Aorta (tissue), 5 donors: Measurements from ENCODE around the gene PRCP. TPM values are rescaled to one million over a fixed set of nuclear protein-coding genes. Genes with fewer than 3 reads are reported as not detected.
"Not testable (repeated sequence)": the region's sequence is repeated elsewhere in the genome, so short reads cannot be mapped to it uniquely, and the experiment has no call there.

Experiments used
- ATAC-seq: fragments of 200-7000 bp; cut with Tn5 transposase; one replicate; pipeline ENCODE4 v1.9.1; 2022; ENCODE audit warnings: moderate library complexity; ENCODE audit not compliant: low FRiP score
- DNase-seq, 2 donors: peaks; one replicate each; pipeline ENCODE4 v3.0.0-alpha.2; 2020
- H3K27ac ChIP-seq, 2 donors: one replicate each; pipeline ENCODE4 v1.5.1; 2013; ENCODE audit warnings: low read length in 2 of 2, mild to moderate bottlenecking in 2 of 2, moderate library complexity in 2 of 2, control low read depth in 1 of 2, inconsistent platforms in 1 of 2, low read depth in 1 of 2
- H3K27me3 ChIP-seq, 2 donors: one replicate each; pipeline ENCODE4 v1.6.1; 2013; ENCODE audit warnings: control low read depth in 1 of 2, low read length in 1 of 2, mild to moderate bottlenecking in 1 of 2, moderate library complexity in 1 of 2; ENCODE audit not compliant: insufficient read depth in 2 of 2, control insufficient read depth in 1 of 2
- H3K36me3 ChIP-seq, 2 donors: one replicate each; pipeline ENCODE4 v1.6.1; 2013; ENCODE audit warnings: control low read depth in 1 of 2, low read length in 1 of 2, mild to moderate bottlenecking in 1 of 2; ENCODE audit not compliant: insufficient read depth in 2 of 2, control insufficient read depth in 1 of 2
- H3K4me1 ChIP-seq, 2 donors: one replicate each; pipeline ENCODE4 v1.6.1; 2013; ENCODE audit warnings: low read length in 2 of 2, control low read depth in 1 of 2, mild to moderate bottlenecking in 1 of 2, moderate library complexity in 1 of 2; ENCODE audit not compliant: insufficient read depth in 2 of 2, control insufficient read depth in 1 of 2
- H3K4me3 ChIP-seq, 2 donors: one replicate each; pipeline ENCODE4 v1.5.1; 2013; ENCODE audit warnings: low read length in 2 of 2, control low read depth in 1 of 2, mild to moderate bottlenecking in 1 of 2
- H3K9me3 ChIP-seq: one replicate; pipeline ENCODE4 v1.6.1; 2013; ENCODE audit warnings: mild to moderate bottlenecking, low read length; ENCODE audit not compliant: control insufficient read depth
- WGBS, 2 donors: extraction: QIAGEN DNeasy Blood & Tissue Kit; methylation state at CpG; one replicate each; pipeline ENCODE4 v1.1.7; 2013; 5-methylcytosine and 5-hydroxymethylcytosine counted together
- intact Hi-C, 2 donors: fragments of 100-400 bp; cut with DNase I; formaldehyde crosslinking; loops; one replicate each; pipeline versions ENCODE4 v1.14.2 to v1.15.0; 2022
- polyA plus RNA-seq, 2 donors: library from polyadenylated mRNA; stranded (reverse); fragments of 200-250 nt; gene quantifications; one replicate each; pipeline ENCODE4 v1.2.3, GENCODE V29; 2013
- total RNA-seq, 2 donors: library from RNA; stranded (reverse); fragmentation: NEBNext Ultra II Directional; extraction: Animal tissue kit (Norgen Biotek cat#: 25700); gene quantifications; one replicate each; pipeline ENCODE4 v1.2.1, GENCODE V29; 2021
- donor health status: healthy with polysubstance abuse.
- donor health status: Bipolar disorder and iron deficiency.
- donor health status: DM: no; HTN: no; CAD: no.
- donor health status: DM: no; HTN: no; CAD: no.
- donor health status: DM: yes; HTN: yes; CAD: no.

Gene PRCP
- total and polyA plus RNA-seq, 4 donors: 26.2 to 183 (median 66.3) TPM

GRCh38 chr11:82920227-82920626, 20.0 kb upstream of the PRCP start:
- H3K27me3 ChIP-seq, H3K9me3 ChIP-seq, H3K4me3 ChIP-seq, H3K36me3 ChIP-seq, H3K27ac ChIP-seq, DNase-seq, H3K4me1 ChIP-seq, intact Hi-C loops, ATAC-seq: not testable (repeated sequence)
- 80 to 90% methylated on average over 3 of the region's 3 CpGs for WGBS, 2 donors

- ATAC-seq, H3K27me3 ChIP-seq, H3K36me3 ChIP-seq, intact Hi-C loops, H3K9me3 ChIP-seq, DNase-seq, H3K27ac ChIP-seq, H3K4me3 ChIP-seq, H3K4me1 ChIP-seq: not testable (repeated sequence)
- WGBS, 2 donors: 97 to 98% methylated on average over 10 of the region's 10 CpGs
Observed at GRCh38 chr11:82919786-82920185, 19.6 kb upstream of the PRCP start.

- 38 to 43% methylated on average over 7 of the region's 7 CpGs for WGBS, 2 donors
- intact Hi-C loops: loop anchor here (10.0 kb wide), 7 partner anchors 76 to 916 kb away; partner anchors contain the start of genes ANKRD42 (in 1 of the 2), CCDC90B (in 1 of the 2) and RAB30 (in 1 of the 2)
- Histone ChIP-seq H3K4me1 (no peaks in the 10 kb centered on the region), H3K36me3 (no peaks in the 10 kb centered on the region), H3K4me3 (no peak overlapping the region), H3K27me3 (no peaks in the 10 kb centered on the region), H3K27ac (no peak overlapping the region), H3K9me3 (no peaks in the 10 kb centered on the region)
- DNase-seq: no peak
- no peak for ATAC-seq
Observed at GRCh38 chr11:82909015-82909640, 8.9 kb upstream of the PRCP start.

GRCh38 chr11:82908311-82908710, 8.1 kb upstream of the PRCP start:
- Histone ChIP-seq H3K27ac (no peak overlapping the region), H3K27me3 (no peaks in the 10 kb centered on the region), H3K4me3 (no peak overlapping the region), H3K4me1 (no peaks in the 10 kb centered on the region), H3K9me3 (no peaks in the 10 kb centered on the region), H3K36me3 (no peaks in the 10 kb centered on the region)
- intact Hi-C loops: loop anchor here (10.0 kb wide), 7 partner anchors 76 to 916 kb away; partner anchors contain the start of genes ANKRD42 (in 1 of the 2), CCDC90B (in 1 of the 2) and RAB30 (in 1 of the 2)
- DNase-seq: no peak
- no peak for ATAC-seq

- WGBS, 2 donors: 94 to 97% methylated on average over 5 of the region's 5 CpGs
- intact Hi-C loops: loop anchor here (10.0 kb wide), 7 partner anchors 77 to 917 kb away; partner anchors contain the start of genes ANKRD42 (in 1 of the 2), CCDC90B (in 1 of the 2) and RAB30 (in 1 of the 2)
- no peak overlapping the region for H3K27ac ChIP-seq
- DNase-seq: no peak
- H3K27me3 ChIP-seq: no peaks in the 10 kb centered on the region
- ATAC-seq: no peak
- no peaks in the 10 kb centered on the region for H3K4me1 ChIP-seq
- H3K36me3 ChIP-seq: no peaks in the 10 kb centered on the region
- no peaks in the 10 kb centered on the region for H3K9me3 ChIP-seq
- no peak overlapping the region for H3K4me3 ChIP-seq
Observed at GRCh38 chr11:82907371-82907770, 7.1 kb upstream of the PRCP start.

GRCh38 chr11:82906931-82907330, 6.7 kb upstream of the PRCP start:
- H3K27ac ChIP-seq: no peak overlapping the region
- peaks cover 0 to 2% of the 10 kb centered on the region in 2 donors for H3K4me1 ChIP-seq
- ATAC-seq (no peak), DNase-seq (no peak)
- WGBS, 2 donors: 14 to 15% methylated on average over 2 of the region's 2 CpGs
- H3K4me3 ChIP-seq: no peak overlapping the region
- H3K36me3 ChIP-seq: no peaks in the 10 kb centered on the region
- H3K9me3 ChIP-seq: no peaks in the 10 kb centered on the region
- intact Hi-C loops: loop anchor here (10.0 kb wide), 7 partner anchors 78 to 918 kb away; partner anchors contain the start of genes ANKRD42 (in 1 of the 2), CCDC90B (in 1 of the 2) and RAB30 (in 1 of the 2)
- H3K27me3 ChIP-seq: no peaks in the 10 kb centered on the region

GRCh38 chr11:82906236-82906635, 6.0 kb upstream of the PRCP start:
- DNase-seq: no peak
- H3K9me3 ChIP-seq: no peaks in the 10 kb centered on the region
- H3K4me1 ChIP-seq: peaks cover 0 to 2% of the 10 kb centered on the region in 2 donors
- H3K27ac ChIP-seq: no peak overlapping the region
- intact Hi-C loops: loop anchor here (10.0 kb wide), 7 partner anchors 79 to 919 kb away; partner anchors contain the start of genes ANKRD42 (in 1 of the 2), CCDC90B (in 1 of the 2) and RAB30 (in 1 of the 2)
- no peak overlapping the region for H3K4me3 ChIP-seq
- ATAC-seq: no peak
- H3K36me3 ChIP-seq: no peaks in the 10 kb centered on the region
- no peaks in the 10 kb centered on the region for H3K27me3 ChIP-seq
- WGBS, 2 donors: 30 to 33% methylated on average over 1 of the region's 1 CpG

GRCh38 chr11:82903843-82904586, 3.8 kb upstream of the PRCP start:
- 70 to 81% methylated on average over 3 of the region's 3 CpGs for WGBS, 2 donors
- Histone ChIP-seq H3K27ac (no peak overlapping the region), H3K36me3 (no peaks in the 10 kb centered on the region), H3K9me3 (no peaks in the 10 kb centered on the region), H3K27me3 (no peaks in the 10 kb centered on the region), H3K4me3 (no peak overlapping the region), H3K4me1 (peaks cover 0 to 2% of the 10 kb centered on the region in 2 donors)
- intact Hi-C loops: loop anchor here (5.0 to 10.0 kb wide), 10 partner anchors 81 to 921 kb away; partner anchors contain the start of genes ANKRD42 (in 2 of the 2), RAB30 (in 2 of the 2) and CCDC90B (in 1 of the 2)
- DNase-seq (no peak), ATAC-seq (no peak)
